Panc1 (cell line): ENCODE results near the gene AQP5.

ENCODE experiments used
- CTCF ChIP-seq: fragments of 450-650 bp; IDR thresholded peaks from 2 replicates; pipeline ENCODE4 v1.5.1; 2017; ENCODE audit warnings: mild to moderate bottlenecking
- POLR2AphosphoS5 ChIP-seq: IDR thresholded peaks from 2 replicates; pipeline ENCODE4 v1.6.1; 2012; ENCODE audit warnings: mild to moderate bottlenecking, low read depth, low read length, moderate library complexity
- REST ChIP-seq, 2 experiments: IDR thresholded peaks; 2 replicates each; pipeline ENCODE4 v1.6.1; 2011 to 2012; ENCODE audit warnings: low read depth in 2 of 2, control low read depth in 1 of 2, low read length in 1 of 2, mild to moderate bottlenecking in 1 of 2, moderate library complexity in 1 of 2; ENCODE audit not compliant: insufficient read depth in 1 of 2
- SIN3A ChIP-seq: IDR thresholded peaks from 2 replicates; pipeline ENCODE4 v1.6.1; 2012; ENCODE audit warnings: low read depth, mild to moderate bottlenecking, low read length, moderate library complexity, borderline replicate concordance; ENCODE audit not compliant: insufficient read depth
- TCF7L2 ChIP-seq: IDR thresholded peaks from 2 replicates; pipeline ENCODE4 v1.6.1; 2011; ENCODE audit warnings: mild to moderate bottlenecking, low read depth, low read length, inconsistent platforms

- TF ChIP-seq CTCF (no peak), SIN3A (no peak), POLR2AphosphoS5 (no peak; the same call in 1 of the 2 replicates), TCF7L2 (no peak), REST (IDR thresholded peaks at IDR 0.05; ENCODE audit: insufficient read depth in 1 of 2, low read depth in 2 of 2, low read length in 1 of 2) (no peak)
Observed at GRCh38 chr12:49959685-49960473, 1.8 kb upstream of the AQP5 start.
